ENCODE measurements around the gene NAE1.
"Not testable (repeated sequence)": the region's sequence is repeated elsewhere in the genome, so short reads cannot be mapped to it uniquely, and the experiment has no call there.

The NAE1 gene

GRCh38 chr16:66811043-66811442 lies 19.7 kb downstream of the NAE1 start:
- Histone ChIP-seq H3K27ac (ENCODE audit: low read depth, low read length) (no peak overlapping the region), H3K9ac (ENCODE audit: low read length in 5 of 5) (no peak overlapping the region), H3K27me3 (ENCODE audit: control insufficient read depth in 5 of 5, insufficient read depth in 4 of 5, low read length in 5 of 5) (no peaks in the 10 kb centered on the region), H3K36me3 (ENCODE audit: control insufficient read depth in 5 of 5, insufficient read depth in 5 of 5, low read length in 5 of 5) (peaks cover 51 to 83% (median 70%) of the 10 kb centered on the region in 5 donors), H3K4me1 (ENCODE audit: control insufficient read depth in 5 of 5, insufficient read depth in 5 of 5, low read length in 5 of 5) (peaks cover 0 to 2% (median 0%) of the 10 kb centered on the region in 5 donors), H3K9me3 (ENCODE audit: control insufficient read depth in 5 of 5, low read length in 5 of 5) (no peaks in the 10 kb centered on the region), H3K4me3 (ENCODE audit: low read depth in 1 of 5, low read length in 5 of 5) (no peak overlapping the region)

GRCh38 chr16:66810391-66810790 lies 20.4 kb downstream of the NAE1 start:
- H3K4me3 ChIP-seq (ENCODE audit: low read depth in 1 of 5, low read length in 5 of 5), result no peak overlapping the region

GRCh38 chr16:66809765-66810164 lies 21.0 kb downstream of the NAE1 start:
- Histone ChIP-seq H3K27me3 (ENCODE audit: control insufficient read depth in 5 of 5, insufficient read depth in 4 of 5, low read length in 5 of 5) (no peaks in the 10 kb centered on the region), H3K36me3 (ENCODE audit: control insufficient read depth in 5 of 5, insufficient read depth in 5 of 5, low read length in 5 of 5) (peaks cover 59 to 85% (median 71%) of the 10 kb centered on the region in 5 donors), H3K4me3 (ENCODE audit: low read depth in 1 of 5, low read length in 5 of 5) (no peak overlapping the region), H3K9ac (ENCODE audit: low read length in 5 of 5) (no peak overlapping the region), H3K9me3 (ENCODE audit: control insufficient read depth in 5 of 5, low read length in 5 of 5) (no peaks in the 10 kb centered on the region), H3K4me1 (ENCODE audit: control insufficient read depth in 5 of 5, insufficient read depth in 5 of 5, low read length in 5 of 5) (peaks cover 0 to 2% (median 0%) of the 10 kb centered on the region in 5 donors), H3K27ac (ENCODE audit: low read depth, low read length) (no peak overlapping the region)

More at GRCh38 chr16:66810391-66810790, 20.4 kb downstream of the NAE1 start:
- H3K4me1 ChIP-seq (ENCODE audit: control insufficient read depth in 5 of 5, insufficient read depth in 5 of 5, low read length in 5 of 5), result peaks cover 0 to 2% (median 0%) of the 10 kb centered on the region in 5 donors
- H3K9ac ChIP-seq (ENCODE audit: low read length in 5 of 5), result no peak overlapping the region
- H3K27me3 ChIP-seq (ENCODE audit: control insufficient read depth in 5 of 5, insufficient read depth in 4 of 5, low read length in 5 of 5), result no peaks in the 10 kb centered on the region
- peaks cover 55 to 84% (median 70%) of the 10 kb centered on the region in 5 donors for H3K36me3 ChIP-seq (ENCODE audit: control insufficient read depth in 5 of 5, insufficient read depth in 5 of 5, low read length in 5 of 5)
- no peak overlapping the region for H3K27ac ChIP-seq (ENCODE audit: low read depth, low read length)
- H3K9me3 ChIP-seq (ENCODE audit: control insufficient read depth in 5 of 5, low read length in 5 of 5), result no peaks in the 10 kb centered on the region

- Histone ChIP-seq H3K9me3 (ENCODE audit: control insufficient read depth in 5 of 5, low read length in 5 of 5) (no peaks in the 10 kb centered on the region), H3K27ac (ENCODE audit: low read depth, low read length) (no peak overlapping the region), H3K36me3 (ENCODE audit: control insufficient read depth in 5 of 5, insufficient read depth in 5 of 5, low read length in 5 of 5) (peaks cover 34 to 51% (median 42%) of the 10 kb centered on the region in 5 donors), H3K27me3 (ENCODE audit: control insufficient read depth in 5 of 5, insufficient read depth in 4 of 5, low read length in 5 of 5) (no peaks in the 10 kb centered on the region), H3K4me3 (ENCODE audit: low read depth in 1 of 5, low read length in 5 of 5) (no peak overlapping the region), H3K9ac (ENCODE audit: low read length in 5 of 5) (no peak overlapping the region), H3K4me1 (ENCODE audit: control insufficient read depth in 5 of 5, insufficient read depth in 5 of 5, low read length in 5 of 5) (peaks cover 0 to 2% (median 0%) of the 10 kb centered on the region in 5 donors)
Measured at GRCh38 chr16:66802159-66802558, 28.6 kb downstream of the NAE1 start.

GRCh38 chr16:66801320-66802105 lies 29.3 kb downstream of the NAE1 start, which contains the start of gene TERB1:
Gene TERB1 (minus strand): TSS chr16:66801584. CDS start chr16:66796798, 4,786 bp downstream.
- H3K27me3 ChIP-seq (ENCODE audit: control insufficient read depth in 5 of 5, insufficient read depth in 4 of 5, low read length in 5 of 5), result no peaks in the 10 kb centered on the region
- no peaks in the 10 kb centered on the region for H3K4me1 ChIP-seq (ENCODE audit: control insufficient read depth in 5 of 5, insufficient read depth in 5 of 5, low read length in 5 of 5)
- H3K27ac ChIP-seq (ENCODE audit: low read depth, low read length), result no peak within 1 kb of the TSS
- no peak within 1 kb of the TSS for H3K9ac ChIP-seq (ENCODE audit: low read length in 5 of 5)
- no peak within 1 kb of the TSS for H3K4me3 ChIP-seq (ENCODE audit: low read depth in 1 of 5, low read length in 5 of 5)
- H3K36me3 ChIP-seq (ENCODE audit: control insufficient read depth in 5 of 5, insufficient read depth in 5 of 5, low read length in 5 of 5), result peaks cover 30 to 45% (median 36%) of the 10 kb centered on the region in 5 donors
- no peaks in the 10 kb centered on the region for H3K9me3 ChIP-seq (ENCODE audit: control insufficient read depth in 5 of 5, low read length in 5 of 5)

GRCh38 chr16:66800856-66801255 lies 29.9 kb downstream of the NAE1 start:
- H3K9ac ChIP-seq (ENCODE audit: low read length in 5 of 5), result no peak overlapping the region
- no peaks in the 10 kb centered on the region for H3K4me1 ChIP-seq (ENCODE audit: control insufficient read depth in 5 of 5, insufficient read depth in 5 of 5, low read length in 5 of 5)
- H3K36me3 ChIP-seq (ENCODE audit: control insufficient read depth in 5 of 5, insufficient read depth in 5 of 5, low read length in 5 of 5), result peaks cover 28 to 39% (median 36%) of the 10 kb centered on the region in 5 donors

GRCh38 chr16:66798161-66798560 lies 32.6 kb downstream of the NAE1 start:
- no peaks in the 10 kb centered on the region for H3K4me1 ChIP-seq (ENCODE audit: control insufficient read depth in 5 of 5, insufficient read depth in 5 of 5, low read length in 5 of 5)
- peaks cover 9 to 16% (median 13%) of the 10 kb centered on the region in 5 donors for H3K36me3 ChIP-seq (ENCODE audit: control insufficient read depth in 5 of 5, insufficient read depth in 5 of 5, low read length in 5 of 5)
- H3K4me3 ChIP-seq (ENCODE audit: low read depth in 1 of 5, low read length in 5 of 5), result no peak overlapping the region
- no peak overlapping the region for H3K9ac ChIP-seq (ENCODE audit: low read length in 5 of 5)
- H3K27me3 ChIP-seq (ENCODE audit: control insufficient read depth in 5 of 5, insufficient read depth in 4 of 5, low read length in 5 of 5), result no peaks in the 10 kb centered on the region
- H3K9me3 ChIP-seq (ENCODE audit: control insufficient read depth in 5 of 5, low read length in 5 of 5), result no peaks in the 10 kb centered on the region
- H3K27ac ChIP-seq (ENCODE audit: low read depth, low read length), result no peak overlapping the region

More at GRCh38 chr16:66800856-66801255, 29.9 kb downstream of the NAE1 start:
- Histone ChIP-seq H3K27ac (ENCODE audit: low read depth, low read length) (no peak overlapping the region), H3K4me3 (ENCODE audit: low read depth in 1 of 5, low read length in 5 of 5) (no peak overlapping the region), H3K27me3 (ENCODE audit: control insufficient read depth in 5 of 5, insufficient read depth in 4 of 5, low read length in 5 of 5) (no peaks in the 10 kb centered on the region), H3K9me3 (ENCODE audit: control insufficient read depth in 5 of 5, low read length in 5 of 5) (no peaks in the 10 kb centered on the region)

- not testable (repeated sequence) for H3K9me3 ChIP-seq (ENCODE audit: control insufficient read depth in 5 of 5, low read length in 5 of 5); H3K27me3 ChIP-seq (ENCODE audit: control insufficient read depth in 5 of 5, insufficient read depth in 4 of 5, low read length in 5 of 5); H3K27ac ChIP-seq (ENCODE audit: low read depth, low read length); H3K4me3 ChIP-seq (ENCODE audit: low read depth in 1 of 5, low read length in 5 of 5); H3K36me3 ChIP-seq (ENCODE audit: control insufficient read depth in 5 of 5, insufficient read depth in 5 of 5, low read length in 5 of 5); H3K9ac ChIP-seq (ENCODE audit: low read length in 5 of 5); H3K4me1 ChIP-seq (ENCODE audit: control insufficient read depth in 5 of 5, insufficient read depth in 5 of 5, low read length in 5 of 5)
Measured at GRCh38 chr16:66793984-66794383, 36.8 kb downstream of the NAE1 start.

GRCh38 chr16:66790130-66790733 lies 40.5 kb downstream of the NAE1 start:
- no peaks in the 10 kb centered on the region for H3K27me3 ChIP-seq (ENCODE audit: control insufficient read depth in 5 of 5, insufficient read depth in 4 of 5, low read length in 5 of 5)
- H3K36me3 ChIP-seq (ENCODE audit: control insufficient read depth in 5 of 5, insufficient read depth in 5 of 5, low read length in 5 of 5), result no peaks in the 10 kb centered on the region
- no peak overlapping the region for H3K4me3 ChIP-seq (ENCODE audit: low read depth in 1 of 5, low read length in 5 of 5)
- H3K9ac ChIP-seq (ENCODE audit: low read length in 5 of 5), result no peak overlapping the region
- no peaks in the 10 kb centered on the region for H3K9me3 ChIP-seq (ENCODE audit: control insufficient read depth in 5 of 5, low read length in 5 of 5)
- H3K4me1 ChIP-seq (ENCODE audit: control insufficient read depth in 5 of 5, insufficient read depth in 5 of 5, low read length in 5 of 5), result no peaks in the 10 kb centered on the region
- no peak overlapping the region for H3K27ac ChIP-seq (ENCODE audit: low read depth, low read length)

- Histone ChIP-seq H3K9me3 (ENCODE audit: control insufficient read depth in 5 of 5, low read length in 5 of 5) (no peaks in the 10 kb centered on the region), H3K27ac (ENCODE audit: low read depth, low read length) (no peak overlapping the region), H3K4me1 (ENCODE audit: control insufficient read depth in 5 of 5, insufficient read depth in 5 of 5, low read length in 5 of 5) (no peaks in the 10 kb centered on the region), H3K36me3 (ENCODE audit: control insufficient read depth in 5 of 5, insufficient read depth in 5 of 5, low read length in 5 of 5) (no peaks in the 10 kb centered on the region), H3K27me3 (ENCODE audit: control insufficient read depth in 5 of 5, insufficient read depth in 4 of 5, low read length in 5 of 5) (no peaks in the 10 kb centered on the region), H3K9ac (ENCODE audit: low read length in 5 of 5) (no peak overlapping the region), H3K4me3 (ENCODE audit: low read depth in 1 of 5, low read length in 5 of 5) (no peak overlapping the region)
Measured at GRCh38 chr16:66787427-66787826, 43.3 kb downstream of the NAE1 start.

Measured in subcutaneous abdominal adipose tissue (tissue), 5 donors.